Uterus (tissue), 4 donors: ENCODE data around the gene PTPRG. TPM values are rescaled to one million over a fixed set of nuclear protein-coding genes. Genes with fewer than 3 reads are reported as not detected.

ENCODE experiments used
- DNase-seq, 2 donors: peaks; one replicate each; pipeline ENCODE4 v3.0.0-alpha.2; 2019 to 2020
- H3K27ac ChIP-seq, 2 donors: fragments of 200-600 bp; sonication (generic); 1 replicate in 1 of 2; 2 replicates in 1 of 2; pipeline ENCODE4 v1.5.1; 2016 to 2018
- H3K27me3 ChIP-seq, 2 donors: fragments of 200-600 bp; sonication (generic); one replicate each; pipeline ENCODE4 v1.5.1; 2018 to 2019; ENCODE audit warnings: control low read depth in 1 of 2
- H3K36me3 ChIP-seq, 2 donors: fragments of 200-600 bp; sonication (generic); one replicate each; pipeline ENCODE4 v1.5.1; 2019; ENCODE audit warnings: control low read depth in 1 of 2
- H3K4me1 ChIP-seq, 2 donors: fragments of 200-600 bp; sonication (generic); one replicate each; pipeline ENCODE4 v1.5.1; 2018 to 2019; ENCODE audit warnings: control low read depth in 1 of 2
- H3K4me3 ChIP-seq, 2 donors: fragments of 200-600 bp; sonication (generic); 1 replicate in 1 of 2; 2 replicates in 1 of 2; pipeline ENCODE4 v1.5.1; 2018 to 2019; ENCODE audit warnings: mild to moderate bottlenecking in 1 of 2
- H3K9me3 ChIP-seq, 2 donors: fragments of 200-600 bp; sonication (generic); one replicate each; pipeline ENCODE4 v1.5.1; 2019; ENCODE audit warnings: control low read depth in 1 of 2
- CTCF ChIP-seq, 4 experiments: fragments of 200-600 bp in 2 of 4; fragments of 450-650 bp in 2 of 4; sonication (generic) in 2 of 4; IDR thresholded peaks; one replicate each; pipeline ENCODE4 v1.5.1; 2016 to 2019; ENCODE audit warnings: antibody characterized with exemption in 4 of 4, mild to moderate bottlenecking in 2 of 4, moderate library complexity in 1 of 4
- POLR2A ChIP-seq, 2 donors: fragments of 450-650 bp; IDR thresholded peaks; one replicate each; pipeline ENCODE4 v1.6.1; 2016; ENCODE audit warnings: antibody characterized with exemption in 2 of 2, mild to moderate bottlenecking in 1 of 2, moderate library complexity in 1 of 2
- intact Hi-C: fragments of 100-400 bp; cut with DNase I; formaldehyde crosslinking; loops from one replicate; pipeline ENCODE4 v1.15.1; 2023; ENCODE audit warnings: low total_unique reads
- total RNA-seq, 4 donors: library from RNA; depleted of rRNA in 3 of 4; stranded (reverse); fragments of >200 nt in 3 of 4; gene quantifications; one replicate each; pipeline versions ENCODE4 v1.1.0 to v1.2.4, GENCODE V29; 2014 to 2023
- donor health status: DM: yes; HTN: yes; CAD: no.

PTPRG gene
- total RNA-seq, 4 donors from 2014 or later: 43.5 to 136 (median 62.6) TPM

- Histone ChIP-seq H3K4me1 (no peaks in the 10 kb centered on the region), H3K36me3 (no peaks in the 10 kb centered on the region), H3K27ac (no peak overlapping the region), H3K9me3 (no peaks in the 10 kb centered on the region), H3K4me3 (no peak overlapping the region), H3K27me3 (no peaks in the 10 kb centered on the region)
- no peak for TF ChIP-seq POLR2A (IDR thresholded peaks at IDR 0.05)
- no peak for TF ChIP-seq CTCF (IDR thresholded peaks at IDR 0.05)
- DNase-seq: no peak
- intact Hi-C loops: no loop called here
Measured at GRCh38 chr3:61668317-61668864, 107.0 kb downstream of the PTPRG start.

- no peaks in the 10 kb centered on the region for H3K9me3 ChIP-seq
- no peaks in the 10 kb centered on the region for H3K4me1 ChIP-seq
- intact Hi-C loops: no loop called here
- no peaks in the 10 kb centered on the region for H3K27me3 ChIP-seq
- DNase-seq: no peak
- no peak overlapping the region for H3K4me3 ChIP-seq
- H3K27ac ChIP-seq: no peak overlapping the region
- H3K36me3 ChIP-seq: no peaks in the 10 kb centered on the region
- TF ChIP-seq POLR2A (IDR thresholded peaks at IDR 0.05) (no peak), CTCF (IDR thresholded peaks at IDR 0.05) (no peak)
Measured at GRCh38 chr3:61669203-61669602, 107.8 kb downstream of the PTPRG start.

- DNase-seq: no peak
- Histone ChIP-seq H3K4me3 (no peak overlapping the region), H3K9me3 (no peaks in the 10 kb centered on the region), H3K27ac (no peak overlapping the region), H3K27me3 (no peaks in the 10 kb centered on the region), H3K36me3 (no peaks in the 10 kb centered on the region), H3K4me1 (no peaks in the 10 kb centered on the region)
- intact Hi-C loops: no loop called here
- no peak for TF ChIP-seq POLR2A (IDR thresholded peaks at IDR 0.05)
- no peak for TF ChIP-seq CTCF (IDR thresholded peaks at IDR 0.05)
Measured at GRCh38 chr3:61669668-61670299, 108.4 kb downstream of the PTPRG start.

GRCh38 chr3:61673651-61674050, 112.3 kb downstream of the PTPRG start:
- H3K4me3 ChIP-seq: no peak overlapping the region
- H3K27me3 ChIP-seq: no peaks in the 10 kb centered on the region
- TF ChIP-seq POLR2A (IDR thresholded peaks at IDR 0.05) (no peak), CTCF (IDR thresholded peaks at IDR 0.05) (no peak)
- intact Hi-C loops: no loop called here
- no peaks in the 10 kb centered on the region for H3K36me3 ChIP-seq
- no peak for DNase-seq
- H3K9me3 ChIP-seq: no peaks in the 10 kb centered on the region
- H3K4me1 ChIP-seq: no peaks in the 10 kb centered on the region
- no peak overlapping the region for H3K27ac ChIP-seq

GRCh38 chr3:61674596-61674995, 113.2 kb downstream of the PTPRG start:
- no peaks in the 10 kb centered on the region for H3K4me1 ChIP-seq
- TF ChIP-seq POLR2A (IDR thresholded peaks at IDR 0.05) (no peak), CTCF (IDR thresholded peaks at IDR 0.05) (no peak)
- H3K4me3 ChIP-seq: no peak overlapping the region
- no peak for DNase-seq
- no peaks in the 10 kb centered on the region for H3K27me3 ChIP-seq
- no peaks in the 10 kb centered on the region for H3K9me3 ChIP-seq
- no peaks in the 10 kb centered on the region for H3K36me3 ChIP-seq
- no peak overlapping the region for H3K27ac ChIP-seq
- intact Hi-C loops: no loop called here
